Gastrocnemius medialis (tissue), 4 donors: ENCODE data around the gene RTN4RL1. TPM values are rescaled to one million over a fixed set of nuclear protein-coding genes. Genes with fewer than 3 reads are reported as not detected.

Experiments
- ATAC-seq, 2 donors: fragments of 150-250 bp; one replicate each; pipeline ENCODE4 v1.9.1; 2016
- DNase-seq, 2 donors: peaks; one replicate each; pipeline ENCODE4 v3.0.0-alpha.2; 2019
- H3K27ac ChIP-seq, 4 donors: fragments of 200-600 bp; sonication (generic); 1 replicate in 1 of 4; 2 replicates in 3 of 4; pipeline ENCODE4 v1.5.1; 2016 to 2018; ENCODE audit warnings: mild to moderate bottlenecking in 2 of 4, moderate library complexity in 1 of 4
- H3K27me3 ChIP-seq, 3 donors: fragments of 200-600 bp; sonication (generic) in 2 of 3; 1 replicate in 1 of 3; 2 replicates in 2 of 3; pipeline versions ENCODE4 v1.5.1 to v1.6.0; 2016 to 2019; ENCODE audit warnings: mild to moderate bottlenecking in 1 of 3, moderate library complexity in 1 of 3
- H3K36me3 ChIP-seq, 2 donors: fragments of 200-600 bp; sonication (generic) in 1 of 2; one replicate each; pipeline ENCODE4 v1.5.1; 2017 to 2018
- H3K4me1 ChIP-seq, 2 donors: fragments of 200-600 bp; sonication (generic) in 1 of 2; one replicate each; pipeline ENCODE4 v1.5.1; 2016 to 2017; ENCODE audit warnings: mild to moderate bottlenecking in 2 of 2
- H3K4me3 ChIP-seq, 4 donors: fragments of 200-600 bp; sonication (generic) in 3 of 4; 1 replicate in 1 of 4; 2 replicates in 3 of 4; pipeline ENCODE4 v1.5.1; 2016 to 2019; ENCODE audit warnings: mild to moderate bottlenecking in 2 of 4
- H3K9me3 ChIP-seq, 3 donors: fragments of 200-600 bp; sonication (generic) in 2 of 3; 1 replicate in 1 of 3; 2 replicates in 2 of 3; pipeline ENCODE4 v1.5.1; 2016 to 2019
- POLR2A ChIP-seq, 2 donors: fragments of 450-650 bp; IDR thresholded peaks; one replicate each; pipeline ENCODE4 v1.6.1; 2017; ENCODE audit warnings: antibody characterized with exemption in 2 of 2, mild to moderate bottlenecking in 2 of 2, moderate library complexity in 2 of 2
- in situ Hi-C, 4 donors: fragments of 200-750 bp; cut with MboI; loops; one replicate each; pipeline versions ENCODE4 v1.15.0 to v1.8.0; 2017; ENCODE audit warnings: low sequenced_read_pairs in 4 of 4
- intact Hi-C: fragments of 100-400 bp; cut with DNase I; formaldehyde crosslinking; loops from one replicate; pipeline ENCODE4 v1.15.1; 2023; ENCODE audit warnings: low total_unique reads
- total RNA-seq, 4 donors: library from RNA; depleted of rRNA; stranded (reverse); fragments of >200 nt; gene quantifications; one replicate each; pipeline versions ENCODE4 v1.1.0 to v1.2.3, GENCODE V29; 2016
- TF ChIP-seq, protein P1 (sequence below), 5 experiments: fragments of 450-650 bp in 3 of 5; fragments of 200-600 bp in 2 of 5; sonication (generic) in 2 of 5; IDR thresholded peaks in 4 of 5; conservative IDR thresholded peaks in 1 of 5; 1 replicate in 4 of 5; 2 replicates in 1 of 5; pipeline ENCODE4 v1.5.1; 2016 to 2019; ENCODE audit warnings: antibody characterized with exemption in 5 of 5, mild to moderate bottlenecking in 3 of 5, moderate library complexity in 3 of 5

The RTN4RL1 gene
- total RNA-seq, 4 donors from 2014 or later = 0.31 to 1.7 (median 1.2) TPM

DNA sequence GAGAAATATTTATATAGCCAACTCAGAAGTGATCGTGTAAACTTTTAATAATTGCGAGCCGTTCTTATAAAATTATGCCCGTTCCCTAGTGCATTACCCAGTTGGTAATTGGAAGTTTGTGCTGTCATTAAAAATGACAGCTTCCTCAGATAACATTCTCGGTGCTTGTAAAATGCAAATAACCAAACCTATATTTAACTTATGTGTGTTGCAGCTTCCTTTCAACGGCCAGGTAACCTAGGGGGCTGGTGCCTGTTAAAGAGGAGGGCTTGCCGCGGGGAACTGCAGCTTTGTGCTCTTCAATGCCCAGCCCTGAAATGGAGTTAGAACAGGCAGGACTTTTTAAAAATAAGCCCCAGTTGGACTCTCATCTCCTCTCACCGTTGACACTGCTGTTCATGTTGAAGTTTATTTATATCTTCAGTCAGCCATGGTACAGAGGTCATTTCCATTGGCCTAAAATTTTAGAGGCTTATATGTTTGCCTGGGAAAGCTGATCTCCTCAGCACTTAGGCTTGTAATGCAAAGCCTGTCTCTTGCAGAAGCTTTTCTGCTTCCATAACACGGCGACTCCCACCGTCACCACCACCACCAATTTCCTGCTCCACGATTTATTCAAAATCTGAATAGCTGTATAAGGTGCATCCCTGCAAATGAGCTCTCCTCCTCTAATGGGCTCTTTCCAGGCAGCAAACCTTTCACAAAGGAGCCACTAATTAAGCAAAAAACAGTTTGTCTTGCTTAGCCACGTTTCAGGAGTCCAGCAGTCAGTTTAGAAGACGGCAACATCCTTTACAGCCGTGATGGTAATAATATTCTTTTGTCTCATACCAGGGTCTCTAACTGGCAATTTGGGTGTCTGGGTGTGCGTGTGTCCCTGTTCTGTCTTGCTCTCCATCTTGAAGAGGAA is 120.6 kb downstream of the RTN4RL1 start:
- Histone ChIP-seq H3K4me1 (peaks cover 32 to 40% of the 10 kb centered on the region in 2 donors), H3K36me3 (no peaks in the 10 kb centered on the region), H3K27me3 (peaks cover 0 to 6% (median 2%) of the 10 kb centered on the region in 3 donors), H3K27ac (peak overlapping the region in 3 of 4 donors; percentile 9 to 49 (median 16)), H3K9me3 (no peaks in the 10 kb centered on the region), H3K4me3 (no peak overlapping the region)
- in situ Hi-C loops (loop anchor here (10.0 to 25.0 kb wide), 3 partner anchors 120 to 358 kb away; partner anchors contain the start of gene RTN4RL1 (in 1 of the 4)), intact Hi-C loops (loop anchor here (10.0 kb wide), 1 partner anchor 380 kb away; no protein-coding TSS in a partner anchor)
- no peak for TF ChIP-seq POLR2A (IDR thresholded peaks at IDR 0.05)
- TF ChIP-seq, protein P1, sequence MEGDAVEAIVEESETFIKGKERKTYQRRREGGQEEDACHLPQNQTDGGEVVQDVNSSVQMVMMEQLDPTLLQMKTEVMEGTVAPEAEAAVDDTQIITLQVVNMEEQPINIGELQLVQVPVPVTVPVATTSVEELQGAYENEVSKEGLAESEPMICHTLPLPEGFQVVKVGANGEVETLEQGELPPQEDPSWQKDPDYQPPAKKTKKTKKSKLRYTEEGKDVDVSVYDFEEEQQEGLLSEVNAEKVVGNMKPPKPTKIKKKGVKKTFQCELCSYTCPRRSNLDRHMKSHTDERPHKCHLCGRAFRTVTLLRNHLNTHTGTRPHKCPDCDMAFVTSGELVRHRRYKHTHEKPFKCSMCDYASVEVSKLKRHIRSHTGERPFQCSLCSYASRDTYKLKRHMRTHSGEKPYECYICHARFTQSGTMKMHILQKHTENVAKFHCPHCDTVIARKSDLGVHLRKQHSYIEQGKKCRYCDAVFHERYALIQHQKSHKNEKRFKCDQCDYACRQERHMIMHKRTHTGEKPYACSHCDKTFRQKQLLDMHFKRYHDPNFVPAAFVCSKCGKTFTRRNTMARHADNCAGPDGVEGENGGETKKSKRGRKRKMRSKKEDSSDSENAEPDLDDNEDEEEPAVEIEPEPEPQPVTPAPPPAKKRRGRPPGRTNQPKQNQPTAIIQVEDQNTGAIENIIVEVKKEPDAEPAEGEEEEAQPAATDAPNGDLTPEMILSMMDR (IDR thresholded peaks at IDR 0.05 in 4 of 5, conservative IDR thresholded peaks at IDR 0.05 in 1 of 5) = no peak
- no peak for ATAC-seq
- no peak for DNase-seq

DNA sequence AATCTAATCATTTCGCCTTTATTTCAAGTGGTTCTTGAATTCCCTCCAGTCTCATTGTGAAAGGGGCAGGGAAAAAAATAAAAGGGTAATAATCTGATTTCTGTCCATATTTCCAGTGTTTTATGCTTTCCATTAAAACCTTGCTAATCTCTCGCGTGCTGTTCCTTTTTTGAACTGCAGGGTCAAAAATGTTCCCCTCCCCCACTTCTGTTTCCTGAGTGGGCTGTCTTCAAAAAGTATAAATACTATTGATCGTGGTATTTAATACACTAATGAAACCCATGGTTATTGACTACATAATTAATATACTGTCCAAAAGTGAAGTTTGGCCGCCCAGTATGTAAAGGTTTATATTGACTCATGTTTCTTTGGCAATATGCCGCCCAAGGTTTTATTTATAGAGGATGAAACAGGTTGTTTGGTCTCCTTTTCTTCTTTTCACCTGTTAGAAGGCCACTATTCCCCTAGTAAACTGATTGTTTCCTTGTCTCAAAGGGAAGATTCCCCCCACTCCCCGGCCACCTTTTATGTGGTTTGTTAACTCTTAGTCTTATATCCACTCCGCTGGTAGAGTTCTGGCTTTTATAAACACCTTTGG is 125.6 kb downstream of the RTN4RL1 start:
- peak; percentile 25 to 59 for ATAC-seq
- in situ Hi-C loops (loop anchor here in 1 of 4 donors (25.0 kb wide), 1 partner anchor 388 kb away; no protein-coding TSS in a partner anchor), intact Hi-C loops (no loop called here)
- Histone ChIP-seq H3K27me3 (no peaks in the 10 kb centered on the region), H3K36me3 (peaks cover 6 to 33% of the 10 kb centered on the region in 2 donors), H3K27ac (peak overlapping the region; percentile 42 to 78 (median 50)), H3K9me3 (no peaks in the 10 kb centered on the region), H3K4me1 (peaks cover 8 to 14% of the 10 kb centered on the region in 2 donors), H3K4me3 (no peak overlapping the region)
- TF ChIP-seq POLR2A (IDR thresholded peaks at IDR 0.05) = no peak
- TF ChIP-seq, protein P1 (IDR thresholded peaks at IDR 0.05 in 4 of 5, conservative IDR thresholded peaks at IDR 0.05 in 1 of 5) = peak in 2 of 5 experiments; percentile 16 to 30
- DNase-seq = no peak

DNA sequence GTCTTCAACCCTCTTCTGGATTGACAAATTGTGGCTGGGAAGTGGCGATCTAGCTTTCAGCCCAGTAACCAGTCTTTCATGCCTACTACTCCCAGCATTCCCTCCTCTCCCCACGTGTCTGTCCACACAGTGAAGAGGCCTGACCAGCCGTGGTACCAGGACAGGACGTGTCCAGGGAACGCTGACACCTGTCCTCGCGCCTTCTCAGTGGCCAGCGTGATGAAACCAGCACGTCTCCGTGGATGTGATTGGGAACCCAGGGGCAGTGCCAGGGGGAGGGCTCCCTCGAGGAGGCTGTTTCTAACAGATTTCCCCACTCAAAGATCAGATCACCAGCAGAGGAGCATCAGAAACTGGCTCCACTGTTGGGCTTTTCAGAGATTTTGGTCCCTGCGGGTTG is 126.3 kb downstream of the RTN4RL1 start:
- Histone ChIP-seq H3K36me3 (peaks cover 6 to 39% of the 10 kb centered on the region in 2 donors), H3K27ac (peak overlapping the region in 3 of 4 donors; percentile 32 to 78 (median 51)), H3K9me3 (no peaks in the 10 kb centered on the region), H3K4me1 (peaks cover 6 to 10% of the 10 kb centered on the region in 2 donors), H3K4me3 (no peak overlapping the region), H3K27me3 (no peaks in the 10 kb centered on the region)
- DNase-seq (peak in 1 of 2 donors; percentile 24), ATAC-seq (no peak)
- no peak for TF ChIP-seq POLR2A (IDR thresholded peaks at IDR 0.05)
- TF ChIP-seq, protein P1 (IDR thresholded peaks at IDR 0.05 in 4 of 5, conservative IDR thresholded peaks at IDR 0.05 in 1 of 5) = no peak
- in situ Hi-C loops = loop anchor here in 1 of 4 donors (25.0 kb wide), 1 partner anchor 388 kb away; no protein-coding TSS in a partner anchor
- intact Hi-C loops = no loop called here

DNA sequence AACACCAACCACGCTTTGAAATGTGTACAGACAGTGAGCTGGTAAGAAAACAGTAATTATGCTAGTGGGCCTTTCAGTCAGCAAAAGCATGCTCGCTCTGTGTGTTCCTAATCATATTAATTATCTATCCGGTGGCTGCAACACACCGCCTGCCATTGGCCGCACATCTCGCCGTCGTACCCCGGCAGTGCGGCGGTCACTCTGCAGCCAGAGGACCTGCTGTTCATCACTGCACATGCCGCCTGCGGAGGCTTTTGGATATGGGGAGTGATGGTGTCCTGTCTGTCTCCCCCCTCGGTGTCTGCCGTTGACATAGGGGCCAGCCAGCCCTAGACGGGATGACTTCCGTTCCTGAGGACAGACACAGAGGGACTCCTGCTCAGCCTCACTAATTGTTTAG is 126.8 kb downstream of the RTN4RL1 start:
- in situ Hi-C loops (loop anchor here in 1 of 4 donors (25.0 kb wide), 1 partner anchor 389 kb away; no protein-coding TSS in a partner anchor), intact Hi-C loops (no loop called here)
- ATAC-seq (no peak), DNase-seq (no peak)
- peaks cover 6 to 45% of the 10 kb centered on the region in 2 donors for H3K36me3 ChIP-seq
- peak overlapping the region in 1 of 4 donors; percentile 32 for H3K27ac ChIP-seq
- peaks cover 6 to 10% of the 10 kb centered on the region in 2 donors for H3K4me1 ChIP-seq
- TF ChIP-seq, protein P1 (IDR thresholded peaks at IDR 0.05 in 4 of 5, conservative IDR thresholded peaks at IDR 0.05 in 1 of 5) = no peak
- no peaks in the 10 kb centered on the region for H3K27me3 ChIP-seq
- H3K4me3 ChIP-seq = no peak overlapping the region
- H3K9me3 ChIP-seq = no peaks in the 10 kb centered on the region
